Spleen (tissue), 7 donors: ENCODE results near the gene BTRC.

Experiments used
- POLR2AphosphoS5 ChIP-seq, 3 donors: sonication (generic); formaldehyde crosslinking; IDR thresholded peaks; one replicate each; pipeline ENCODE4 v1.5.1; 2017; ENCODE audit warnings: antibody characterized with exemption in 3 of 3
- TF ChIP-seq, protein P1 (sequence below), 11 experiments: fragments of 200-600 bp in 7 of 11; fragments of 450-650 bp in 4 of 11; sonication (generic) in 4 of 11; IDR thresholded peaks in 8 of 11; conservative IDR thresholded peaks in 3 of 11; 1 replicate in 7 of 11; 2 replicates in 4 of 11; pipeline versions ENCODE4 v1.4.0 to v1.8.0; 2016 to 2021; ENCODE audit warnings: antibody characterized with exemption in 11 of 11, inconsistent platforms in 4 of 11, mild to moderate bottlenecking in 1 of 11
- donor health status: DM: no; HTN: no; CAD: no; lungs with moderate emphysema.
- donor health status: DM: no; HTN: no; CAD: no.
- donor health status: DM: no; HTN: no; CAD: no.

DNA sequence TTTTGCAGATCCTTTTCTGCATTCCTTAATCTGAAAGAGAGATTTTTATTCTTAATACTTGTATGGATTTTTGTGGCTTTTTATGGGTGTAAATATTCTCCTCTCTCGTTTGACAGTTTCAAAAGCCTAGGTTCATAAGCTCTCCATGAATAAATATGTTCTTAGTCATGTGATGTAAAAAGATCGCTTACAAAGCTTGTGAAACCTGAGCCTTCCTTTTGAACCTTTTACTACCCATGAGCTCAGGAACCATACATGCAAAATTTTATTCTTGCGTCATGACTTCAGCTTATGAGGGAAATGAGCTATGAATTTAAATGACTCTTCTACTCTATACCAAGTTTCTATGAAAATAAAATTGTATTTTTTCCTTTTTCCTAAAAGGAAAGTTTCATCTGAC, 135.4 kb downstream of the BTRC start:
- TF ChIP-seq, protein P1, sequence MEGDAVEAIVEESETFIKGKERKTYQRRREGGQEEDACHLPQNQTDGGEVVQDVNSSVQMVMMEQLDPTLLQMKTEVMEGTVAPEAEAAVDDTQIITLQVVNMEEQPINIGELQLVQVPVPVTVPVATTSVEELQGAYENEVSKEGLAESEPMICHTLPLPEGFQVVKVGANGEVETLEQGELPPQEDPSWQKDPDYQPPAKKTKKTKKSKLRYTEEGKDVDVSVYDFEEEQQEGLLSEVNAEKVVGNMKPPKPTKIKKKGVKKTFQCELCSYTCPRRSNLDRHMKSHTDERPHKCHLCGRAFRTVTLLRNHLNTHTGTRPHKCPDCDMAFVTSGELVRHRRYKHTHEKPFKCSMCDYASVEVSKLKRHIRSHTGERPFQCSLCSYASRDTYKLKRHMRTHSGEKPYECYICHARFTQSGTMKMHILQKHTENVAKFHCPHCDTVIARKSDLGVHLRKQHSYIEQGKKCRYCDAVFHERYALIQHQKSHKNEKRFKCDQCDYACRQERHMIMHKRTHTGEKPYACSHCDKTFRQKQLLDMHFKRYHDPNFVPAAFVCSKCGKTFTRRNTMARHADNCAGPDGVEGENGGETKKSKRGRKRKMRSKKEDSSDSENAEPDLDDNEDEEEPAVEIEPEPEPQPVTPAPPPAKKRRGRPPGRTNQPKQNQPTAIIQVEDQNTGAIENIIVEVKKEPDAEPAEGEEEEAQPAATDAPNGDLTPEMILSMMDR (IDR thresholded peaks at IDR 0.05 in 8 of 11, conservative IDR thresholded peaks at IDR 0.05 in 3 of 11) = no peak
- TF ChIP-seq POLR2AphosphoS5 (IDR thresholded peaks at IDR 0.05) = no peak
